ENCODE data around the gene SRD5A2.

The SRD5A2 gene

GRCh38 chr2:31533036-31533435 is 47.7 kb downstream of the SRD5A2 start:
- no peak for DNase-seq (ENCODE audit: extremely low read depth, insufficient read length)
- H3K36me3 ChIP-seq (ENCODE audit: control insufficient read depth, insufficient read depth, low read length): no peaks in the 10 kb centered on the region
- TF ChIP-seq, protein P1, sequence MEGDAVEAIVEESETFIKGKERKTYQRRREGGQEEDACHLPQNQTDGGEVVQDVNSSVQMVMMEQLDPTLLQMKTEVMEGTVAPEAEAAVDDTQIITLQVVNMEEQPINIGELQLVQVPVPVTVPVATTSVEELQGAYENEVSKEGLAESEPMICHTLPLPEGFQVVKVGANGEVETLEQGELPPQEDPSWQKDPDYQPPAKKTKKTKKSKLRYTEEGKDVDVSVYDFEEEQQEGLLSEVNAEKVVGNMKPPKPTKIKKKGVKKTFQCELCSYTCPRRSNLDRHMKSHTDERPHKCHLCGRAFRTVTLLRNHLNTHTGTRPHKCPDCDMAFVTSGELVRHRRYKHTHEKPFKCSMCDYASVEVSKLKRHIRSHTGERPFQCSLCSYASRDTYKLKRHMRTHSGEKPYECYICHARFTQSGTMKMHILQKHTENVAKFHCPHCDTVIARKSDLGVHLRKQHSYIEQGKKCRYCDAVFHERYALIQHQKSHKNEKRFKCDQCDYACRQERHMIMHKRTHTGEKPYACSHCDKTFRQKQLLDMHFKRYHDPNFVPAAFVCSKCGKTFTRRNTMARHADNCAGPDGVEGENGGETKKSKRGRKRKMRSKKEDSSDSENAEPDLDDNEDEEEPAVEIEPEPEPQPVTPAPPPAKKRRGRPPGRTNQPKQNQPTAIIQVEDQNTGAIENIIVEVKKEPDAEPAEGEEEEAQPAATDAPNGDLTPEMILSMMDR (IDR thresholded peaks at IDR 0.05; ENCODE audit: insufficient read depth, low read length, poor library complexity, severe bottlenecking): no peak
- no peak overlapping the region for H3K4me3 ChIP-seq (replicated peaks; ENCODE audit: low read depth, low read length)
- H3K27me3 ChIP-seq (replicated peaks; ENCODE audit: control insufficient read depth, insufficient read depth, low read length): no peaks in the 10 kb centered on the region; the same call in 1 of the 2 replicates

DNA sequence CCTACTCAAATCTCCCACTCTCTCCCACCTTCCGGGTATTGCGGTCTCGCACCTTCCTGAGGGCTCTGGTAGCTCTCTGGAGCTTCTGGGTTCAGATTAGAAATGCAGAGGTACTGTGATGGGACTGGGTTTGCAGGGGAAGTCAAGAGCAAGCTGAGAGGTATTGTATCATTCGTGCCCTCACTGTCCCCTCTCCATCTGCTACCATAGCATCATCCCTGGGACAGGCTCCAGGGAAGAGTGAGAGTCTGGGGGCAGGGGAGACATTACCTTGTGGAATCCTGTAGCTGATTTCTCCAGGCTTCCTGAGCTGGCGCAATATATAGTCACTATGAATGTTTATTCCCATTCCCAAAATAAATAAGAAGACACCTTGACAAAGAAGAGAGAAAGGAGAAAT is 49.6 kb downstream of the SRD5A2 start:
- H3K27me3 ChIP-seq (replicated peaks; ENCODE audit: control insufficient read depth, insufficient read depth, low read length): no peaks in the 10 kb centered on the region; the same call in 1 of the 2 replicates
- H3K4me3 ChIP-seq (replicated peaks; ENCODE audit: low read depth, low read length): no peak overlapping the region
- no peaks in the 10 kb centered on the region for H3K36me3 ChIP-seq (ENCODE audit: control insufficient read depth, insufficient read depth, low read length)
- no peak for DNase-seq (ENCODE audit: extremely low read depth, insufficient read length)
- TF ChIP-seq, protein P1 (IDR thresholded peaks at IDR 0.05; ENCODE audit: insufficient read depth, low read length, poor library complexity, severe bottlenecking): no peak

DNA sequence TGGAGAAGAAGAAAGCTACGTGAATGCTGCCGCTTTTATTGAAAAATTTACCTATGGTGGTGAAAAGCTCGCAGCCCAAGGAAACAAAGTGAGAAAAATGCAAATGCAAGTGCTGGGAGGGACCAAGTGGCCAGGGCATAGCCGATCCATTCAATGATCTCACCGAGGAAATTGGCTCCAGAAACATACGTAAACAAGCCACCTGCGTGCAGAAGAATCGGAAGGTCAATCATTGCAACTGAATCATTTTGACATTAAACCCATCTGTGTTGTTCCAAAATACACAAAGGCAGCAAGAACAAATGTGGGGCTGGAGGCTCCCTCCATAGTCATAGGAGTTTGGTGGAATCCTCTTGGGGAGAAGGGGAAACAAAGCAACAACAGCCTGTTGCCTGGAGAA is 51.5 kb downstream of the SRD5A2 start:
- no peaks in the 10 kb centered on the region; the same call in 1 of the 2 replicates for H3K27me3 ChIP-seq (replicated peaks; ENCODE audit: control insufficient read depth, insufficient read depth, low read length)
- H3K4me3 ChIP-seq (replicated peaks; ENCODE audit: low read depth, low read length): no peak overlapping the region
- no peak for DNase-seq (ENCODE audit: extremely low read depth, insufficient read length)
- TF ChIP-seq, protein P1 (IDR thresholded peaks at IDR 0.05; ENCODE audit: insufficient read depth, low read length, poor library complexity, severe bottlenecking): no peak
- H3K36me3 ChIP-seq (ENCODE audit: control insufficient read depth, insufficient read depth, low read length): no peaks in the 10 kb centered on the region

DNA sequence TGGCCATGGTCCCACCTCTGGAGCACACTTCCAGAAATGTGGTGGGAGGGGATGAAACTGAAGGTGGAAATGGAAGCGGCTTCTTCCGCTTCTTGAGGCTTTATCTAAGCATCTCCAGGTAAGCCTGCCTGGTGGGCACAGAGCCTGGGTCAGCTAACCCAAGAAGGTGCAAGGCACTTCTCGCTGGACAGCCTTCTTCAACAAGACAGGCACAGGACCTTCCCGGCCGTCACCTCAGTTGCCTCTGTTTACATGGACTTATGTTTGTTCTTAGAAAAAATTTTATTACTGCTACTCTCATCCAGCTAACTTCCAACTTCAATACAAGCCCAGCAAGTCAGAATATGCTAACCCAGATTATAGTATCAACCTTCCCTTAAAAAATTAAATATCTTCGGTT is 51.9 kb downstream of the SRD5A2 start:
- no peaks in the 10 kb centered on the region for H3K36me3 ChIP-seq (ENCODE audit: control insufficient read depth, insufficient read depth, low read length)
- no peak for DNase-seq (ENCODE audit: extremely low read depth, insufficient read length)
- no peaks in the 10 kb centered on the region; the same call in 1 of the 2 replicates for H3K27me3 ChIP-seq (replicated peaks; ENCODE audit: control insufficient read depth, insufficient read depth, low read length)
- H3K4me3 ChIP-seq (replicated peaks; ENCODE audit: low read depth, low read length): no peak overlapping the region
- TF ChIP-seq, protein P1 (IDR thresholded peaks at IDR 0.05; ENCODE audit: insufficient read depth, low read length, poor library complexity, severe bottlenecking): no peak

- Histone ChIP-seq H3K4me3 (replicated peaks; ENCODE audit: low read depth, low read length) (no peak overlapping the region), H3K36me3 (ENCODE audit: control insufficient read depth, insufficient read depth, low read length) (no peaks in the 10 kb centered on the region), H3K27me3 (replicated peaks; ENCODE audit: control insufficient read depth, insufficient read depth, low read length) (no peaks in the 10 kb centered on the region; the same call in 1 of the 2 replicates)
- TF ChIP-seq, protein P1 (IDR thresholded peaks at IDR 0.05; ENCODE audit: insufficient read depth, low read length, poor library complexity, severe bottlenecking): no peak
- no peak for DNase-seq (ENCODE audit: extremely low read depth, insufficient read length)
Measured at GRCh38 chr2:31526946-31527732, 53.6 kb downstream of the SRD5A2 start.

Data from GM06990 (cell line).